Measurements from ENCODE around the gene DVL2.

DNA sequence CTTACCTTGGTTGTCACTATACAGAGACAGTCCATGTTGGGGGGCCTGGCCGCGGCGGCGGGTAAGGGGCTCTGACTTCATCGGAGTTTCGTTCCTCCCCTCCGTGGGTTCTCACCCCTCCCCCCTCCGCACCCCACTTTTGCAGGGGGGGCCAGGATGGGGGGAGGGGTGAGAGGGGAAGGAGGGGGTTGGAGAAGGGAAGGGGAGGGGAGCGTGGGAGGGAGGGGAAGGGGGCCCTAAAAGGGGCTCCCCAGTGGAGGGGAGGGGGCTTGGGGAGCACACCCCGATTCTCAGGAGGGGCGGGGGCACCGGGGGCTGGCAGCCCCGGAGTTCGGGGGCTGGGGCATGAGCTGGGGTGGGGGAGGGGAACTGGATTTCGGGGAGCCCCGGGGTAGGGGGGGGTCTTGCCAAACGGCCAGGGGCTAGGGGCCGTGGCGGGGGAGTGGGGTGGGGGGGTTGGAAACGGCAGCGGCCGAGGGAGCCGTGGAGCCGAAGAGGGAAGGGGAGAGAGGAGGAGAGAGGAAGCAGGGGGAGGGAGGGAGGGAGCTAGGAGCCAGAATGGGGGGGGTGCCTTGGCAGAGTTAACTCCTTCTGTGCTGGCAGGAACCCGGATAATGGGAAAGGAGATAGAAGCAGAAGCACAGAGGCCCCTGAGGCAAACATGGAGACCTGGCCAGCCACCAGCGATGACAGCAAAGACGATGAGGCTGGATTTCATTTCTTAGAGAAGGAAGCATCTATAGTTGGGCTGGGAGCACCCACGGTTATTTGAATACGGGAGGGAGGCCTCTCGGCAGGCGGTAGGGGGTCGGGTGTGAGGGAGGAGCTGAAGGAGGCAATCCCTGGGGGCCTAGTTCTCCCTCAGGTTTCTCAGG lies 17.0 kb downstream of the DVL2 start:
- TF ChIP-seq, protein P1, sequence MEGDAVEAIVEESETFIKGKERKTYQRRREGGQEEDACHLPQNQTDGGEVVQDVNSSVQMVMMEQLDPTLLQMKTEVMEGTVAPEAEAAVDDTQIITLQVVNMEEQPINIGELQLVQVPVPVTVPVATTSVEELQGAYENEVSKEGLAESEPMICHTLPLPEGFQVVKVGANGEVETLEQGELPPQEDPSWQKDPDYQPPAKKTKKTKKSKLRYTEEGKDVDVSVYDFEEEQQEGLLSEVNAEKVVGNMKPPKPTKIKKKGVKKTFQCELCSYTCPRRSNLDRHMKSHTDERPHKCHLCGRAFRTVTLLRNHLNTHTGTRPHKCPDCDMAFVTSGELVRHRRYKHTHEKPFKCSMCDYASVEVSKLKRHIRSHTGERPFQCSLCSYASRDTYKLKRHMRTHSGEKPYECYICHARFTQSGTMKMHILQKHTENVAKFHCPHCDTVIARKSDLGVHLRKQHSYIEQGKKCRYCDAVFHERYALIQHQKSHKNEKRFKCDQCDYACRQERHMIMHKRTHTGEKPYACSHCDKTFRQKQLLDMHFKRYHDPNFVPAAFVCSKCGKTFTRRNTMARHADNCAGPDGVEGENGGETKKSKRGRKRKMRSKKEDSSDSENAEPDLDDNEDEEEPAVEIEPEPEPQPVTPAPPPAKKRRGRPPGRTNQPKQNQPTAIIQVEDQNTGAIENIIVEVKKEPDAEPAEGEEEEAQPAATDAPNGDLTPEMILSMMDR (IDR thresholded peaks at IDR 0.05; ENCODE audit: poor library complexity, severe bottlenecking) = no peak
- TF ChIP-seq POLR2AphosphoS5 (IDR thresholded peaks at IDR 0.05) (no peak), TAF1 (IDR thresholded peaks at IDR 0.05; ENCODE audit: low read depth) (no peak), EZH2 (IDR thresholded peaks at IDR 0.05; ENCODE audit: borderline replicate concordance, insufficient read depth, low read length, poor library complexity, severe bottlenecking) (no peak), EP300 (conservative IDR thresholded peaks at IDR 0.05; ENCODE audit: poor library complexity, severe bottlenecking) (no peak), RAD21 (conservative IDR thresholded peaks at IDR 0.05) (no peak), SMC3 (conservative IDR thresholded peaks at IDR 0.05; ENCODE audit: poor library complexity) (no peak), MXI1 (conservative IDR thresholded peaks at IDR 0.05; ENCODE audit: poor library complexity, severe bottlenecking) (no peak)
- TF ChIP-seq, protein P2, sequence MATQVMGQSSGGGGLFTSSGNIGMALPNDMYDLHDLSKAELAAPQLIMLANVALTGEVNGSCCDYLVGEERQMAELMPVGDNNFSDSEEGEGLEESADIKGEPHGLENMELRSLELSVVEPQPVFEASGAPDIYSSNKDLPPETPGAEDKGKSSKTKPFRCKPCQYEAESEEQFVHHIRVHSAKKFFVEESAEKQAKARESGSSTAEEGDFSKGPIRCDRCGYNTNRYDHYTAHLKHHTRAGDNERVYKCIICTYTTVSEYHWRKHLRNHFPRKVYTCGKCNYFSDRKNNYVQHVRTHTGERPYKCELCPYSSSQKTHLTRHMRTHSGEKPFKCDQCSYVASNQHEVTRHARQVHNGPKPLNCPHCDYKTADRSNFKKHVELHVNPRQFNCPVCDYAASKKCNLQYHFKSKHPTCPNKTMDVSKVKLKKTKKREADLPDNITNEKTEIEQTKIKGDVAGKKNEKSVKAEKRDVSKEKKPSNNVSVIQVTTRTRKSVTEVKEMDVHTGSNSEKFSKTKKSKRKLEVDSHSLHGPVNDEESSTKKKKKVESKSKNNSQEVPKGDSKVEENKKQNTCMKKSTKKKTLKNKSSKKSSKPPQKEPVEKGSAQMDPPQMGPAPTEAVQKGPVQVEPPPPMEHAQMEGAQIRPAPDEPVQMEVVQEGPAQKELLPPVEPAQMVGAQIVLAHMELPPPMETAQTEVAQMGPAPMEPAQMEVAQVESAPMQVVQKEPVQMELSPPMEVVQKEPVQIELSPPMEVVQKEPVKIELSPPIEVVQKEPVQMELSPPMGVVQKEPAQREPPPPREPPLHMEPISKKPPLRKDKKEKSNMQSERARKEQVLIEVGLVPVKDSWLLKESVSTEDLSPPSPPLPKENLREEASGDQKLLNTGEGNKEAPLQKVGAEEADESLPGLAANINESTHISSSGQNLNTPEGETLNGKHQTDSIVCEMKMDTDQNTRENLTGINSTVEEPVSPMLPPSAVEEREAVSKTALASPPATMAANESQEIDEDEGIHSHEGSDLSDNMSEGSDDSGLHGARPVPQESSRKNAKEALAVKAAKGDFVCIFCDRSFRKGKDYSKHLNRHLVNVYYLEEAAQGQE (IDR thresholded peaks at IDR 0.05; ENCODE audit: borderline replicate concordance) = peak; percentile 37
